ENCODE data around the gene OXGR1.

DNA sequence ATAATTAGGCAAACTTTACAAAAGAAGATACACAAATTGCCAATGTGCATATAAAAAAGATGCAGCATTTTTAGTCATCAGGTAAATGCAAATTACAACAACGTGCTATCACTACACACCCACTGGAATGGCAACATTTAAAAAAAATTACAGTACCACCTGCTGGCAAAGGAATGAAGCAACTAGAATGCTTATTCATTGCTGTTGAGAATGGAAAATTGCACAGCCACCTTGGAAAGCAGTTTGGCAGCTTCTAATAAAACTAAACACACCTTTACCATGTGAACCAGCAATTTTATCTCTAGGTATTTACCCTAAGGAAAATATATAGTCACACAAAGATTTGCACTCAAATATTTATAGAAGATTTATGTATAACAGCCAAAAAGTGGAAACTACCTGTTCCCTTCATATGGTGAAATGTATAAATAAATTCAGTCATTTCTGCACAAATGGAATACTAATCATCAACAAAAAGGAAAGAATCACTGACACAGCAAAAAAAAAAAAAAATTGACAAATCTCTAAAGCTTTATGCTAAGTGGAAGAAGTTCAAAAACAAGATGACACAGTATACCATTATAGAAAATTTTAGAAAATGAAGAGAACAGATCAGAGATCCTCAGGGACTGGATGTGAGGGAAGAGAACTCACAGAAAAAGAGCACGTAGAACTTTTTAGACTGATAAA lies 30.3 kb downstream of the OXGR1 start:
- TF ChIP-seq POLR2A (IDR thresholded peaks at IDR 0.05) = no peak
- TF ChIP-seq, protein P1, sequence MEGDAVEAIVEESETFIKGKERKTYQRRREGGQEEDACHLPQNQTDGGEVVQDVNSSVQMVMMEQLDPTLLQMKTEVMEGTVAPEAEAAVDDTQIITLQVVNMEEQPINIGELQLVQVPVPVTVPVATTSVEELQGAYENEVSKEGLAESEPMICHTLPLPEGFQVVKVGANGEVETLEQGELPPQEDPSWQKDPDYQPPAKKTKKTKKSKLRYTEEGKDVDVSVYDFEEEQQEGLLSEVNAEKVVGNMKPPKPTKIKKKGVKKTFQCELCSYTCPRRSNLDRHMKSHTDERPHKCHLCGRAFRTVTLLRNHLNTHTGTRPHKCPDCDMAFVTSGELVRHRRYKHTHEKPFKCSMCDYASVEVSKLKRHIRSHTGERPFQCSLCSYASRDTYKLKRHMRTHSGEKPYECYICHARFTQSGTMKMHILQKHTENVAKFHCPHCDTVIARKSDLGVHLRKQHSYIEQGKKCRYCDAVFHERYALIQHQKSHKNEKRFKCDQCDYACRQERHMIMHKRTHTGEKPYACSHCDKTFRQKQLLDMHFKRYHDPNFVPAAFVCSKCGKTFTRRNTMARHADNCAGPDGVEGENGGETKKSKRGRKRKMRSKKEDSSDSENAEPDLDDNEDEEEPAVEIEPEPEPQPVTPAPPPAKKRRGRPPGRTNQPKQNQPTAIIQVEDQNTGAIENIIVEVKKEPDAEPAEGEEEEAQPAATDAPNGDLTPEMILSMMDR (IDR thresholded peaks at IDR 0.05) = no peak
